GM18505 (cell line): ENCODE data around the gene TRPM6.

Experiments
- ATAC-seq: cut with Tn5 transposase; IDR thresholded peaks from one replicate; pipeline ENCODE4 v1.9.1; 2021; ENCODE audit not compliant: unreplicated experiment
- POLR2A ChIP-seq: IDR thresholded peaks from 4 replicates; pipeline ENCODE4 v1.6.1; 2011; ENCODE audit warnings: borderline replicate concordance; ENCODE audit not compliant: insufficient read depth, insufficient read length; ENCODE audit errors: extremely low read depth

The TRPM6 gene

DNA sequence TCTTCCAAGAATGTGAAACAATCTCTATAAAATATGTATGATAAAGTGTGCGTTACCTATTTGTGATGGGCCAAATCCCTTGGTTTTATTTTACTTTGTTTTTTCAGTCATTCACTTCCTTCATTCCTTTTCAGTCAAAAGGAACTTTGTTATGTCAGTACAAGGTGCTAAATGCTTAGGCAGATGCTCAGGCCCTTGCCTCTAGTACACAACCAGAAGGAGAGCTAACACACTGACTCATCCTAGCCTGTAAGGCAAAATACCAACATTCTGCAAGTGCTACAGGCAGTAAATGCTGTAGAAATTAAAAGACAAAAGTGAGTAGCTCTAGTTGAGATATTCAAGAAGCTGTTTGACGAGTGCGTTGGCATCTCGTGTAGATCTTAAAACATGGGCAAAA, 49.4 kb downstream of the TRPM6 start:
- no peak for ATAC-seq
- TF ChIP-seq POLR2A: no peak

DNA sequence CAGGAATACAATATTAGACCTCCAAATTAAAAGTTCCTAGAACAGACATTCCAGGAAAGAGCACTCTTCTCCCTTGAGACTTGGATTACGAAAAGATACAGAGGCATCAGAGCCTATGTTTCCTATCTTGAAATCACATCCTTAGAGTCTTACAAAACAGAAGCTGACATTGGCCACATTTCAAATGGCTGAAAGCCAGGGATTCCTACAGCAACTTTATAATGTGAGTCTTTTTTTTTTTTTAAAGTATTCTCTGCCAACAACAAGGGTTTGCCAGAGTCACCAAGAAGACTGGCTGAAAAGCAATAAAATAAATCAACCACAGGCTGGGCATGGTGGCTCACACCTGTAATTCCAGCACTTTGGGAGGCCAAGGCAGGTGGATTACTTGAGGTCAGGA, 63.1 kb downstream of the TRPM6 start:
- no peak for TF ChIP-seq POLR2A
- ATAC-seq: no peak

DNA sequence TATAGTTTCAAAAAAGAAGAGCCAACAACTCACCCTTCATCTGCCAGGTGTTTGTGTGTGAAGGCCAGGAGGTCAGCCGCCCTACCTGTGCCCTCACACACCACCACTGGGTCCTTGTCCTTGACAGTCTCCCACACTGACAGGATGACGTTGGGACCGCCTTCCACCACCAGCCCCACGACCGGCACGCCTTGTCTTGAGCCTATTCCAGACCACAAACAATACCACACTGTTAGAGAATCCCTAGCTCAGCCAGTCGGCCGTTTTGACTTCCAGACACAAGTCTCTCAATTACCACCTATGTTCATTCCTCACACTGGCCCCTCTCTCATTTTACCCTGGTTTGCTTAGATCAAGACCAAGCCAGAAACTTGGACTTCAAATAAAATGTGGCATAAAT, 66.1 kb downstream of the TRPM6 start:
- ATAC-seq: no peak
- no peak for TF ChIP-seq POLR2A

DNA sequence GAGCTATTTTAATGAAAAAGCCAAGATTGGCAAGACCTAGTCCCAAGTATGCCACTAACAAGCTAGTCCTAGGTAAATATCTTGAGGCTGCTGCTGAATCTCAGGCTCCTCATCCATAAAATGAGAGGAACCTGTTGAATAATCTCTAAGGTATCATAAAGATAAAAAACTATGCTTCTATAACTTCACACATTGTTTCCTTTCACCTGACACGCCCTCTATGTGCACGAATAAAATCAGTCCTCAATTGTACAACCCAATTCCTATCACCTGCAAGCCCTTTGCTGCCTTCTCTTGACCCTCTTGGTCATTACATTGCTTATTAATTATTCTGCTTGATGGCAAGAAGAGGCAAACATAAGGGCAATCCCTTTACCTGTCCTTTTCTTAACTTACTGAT, 69.9 kb downstream of the TRPM6 start:
- no peak for TF ChIP-seq POLR2A
- no peak for ATAC-seq

DNA sequence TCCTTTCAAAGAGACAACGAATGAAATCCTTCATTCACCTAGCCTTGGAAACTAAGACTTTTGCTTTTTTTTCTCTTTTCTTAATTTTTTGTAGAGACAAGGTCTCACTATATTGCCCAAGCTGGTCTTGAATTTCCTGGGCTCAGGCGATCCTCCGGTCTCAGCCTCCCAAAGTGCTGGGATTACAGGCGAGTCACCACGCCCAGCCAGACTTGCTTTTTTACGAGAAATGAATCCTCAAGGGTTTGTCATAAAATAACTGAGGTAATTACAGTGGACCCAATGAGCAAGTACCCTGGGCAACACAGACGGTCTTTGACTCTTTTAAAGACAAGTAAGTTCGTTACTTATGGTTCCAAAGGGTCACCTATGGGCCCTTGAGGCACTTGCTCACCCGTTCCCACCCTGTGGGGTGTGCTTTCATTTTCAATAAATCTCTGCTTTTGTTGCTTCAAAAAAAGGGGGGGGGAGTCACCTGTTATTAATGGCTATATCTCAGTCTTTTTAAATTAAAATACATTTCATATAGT, 70.4 kb downstream of the TRPM6 start:
- no peak for TF ChIP-seq POLR2A
- no peak for ATAC-seq

DNA sequence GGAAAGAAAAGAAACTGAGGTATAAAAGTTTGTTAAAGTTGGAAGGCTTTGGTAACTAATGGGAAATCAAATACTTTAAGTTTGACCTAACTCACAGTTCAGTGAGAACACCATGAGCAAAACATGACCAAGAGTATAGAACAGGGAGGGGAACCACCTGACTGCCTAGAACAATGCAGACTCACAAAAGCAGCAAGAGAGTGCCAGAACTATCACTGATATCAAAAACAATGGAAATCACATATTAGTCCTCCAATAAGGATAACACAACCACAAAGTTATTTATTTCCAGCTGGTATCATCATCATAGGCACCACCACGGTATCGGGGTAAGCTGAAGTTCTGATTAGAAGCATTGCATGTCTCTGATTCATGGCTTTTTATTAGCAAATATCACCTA, 77.5 kb downstream of the TRPM6 start:
- no peak for TF ChIP-seq POLR2A
- no peak for ATAC-seq

DNA sequence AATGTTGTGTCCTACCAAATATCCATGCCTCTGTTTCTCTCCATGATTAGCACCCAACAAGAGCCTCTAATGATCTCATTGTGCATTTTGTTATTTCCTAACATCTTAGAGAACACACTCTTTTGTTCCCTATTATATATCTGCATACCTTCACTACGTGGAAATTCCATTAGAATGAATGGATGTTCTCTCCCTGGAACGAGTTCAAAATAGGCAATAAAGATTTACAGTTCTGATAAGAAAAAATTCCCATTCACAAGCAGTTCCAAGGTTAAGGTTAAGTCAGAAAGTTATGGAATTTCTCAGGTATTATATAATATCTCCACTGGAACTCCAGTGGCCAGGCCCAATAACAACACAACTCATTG, 83.7 kb downstream of the TRPM6 start:
- no peak for ATAC-seq
- TF ChIP-seq POLR2A: no peak

DNA sequence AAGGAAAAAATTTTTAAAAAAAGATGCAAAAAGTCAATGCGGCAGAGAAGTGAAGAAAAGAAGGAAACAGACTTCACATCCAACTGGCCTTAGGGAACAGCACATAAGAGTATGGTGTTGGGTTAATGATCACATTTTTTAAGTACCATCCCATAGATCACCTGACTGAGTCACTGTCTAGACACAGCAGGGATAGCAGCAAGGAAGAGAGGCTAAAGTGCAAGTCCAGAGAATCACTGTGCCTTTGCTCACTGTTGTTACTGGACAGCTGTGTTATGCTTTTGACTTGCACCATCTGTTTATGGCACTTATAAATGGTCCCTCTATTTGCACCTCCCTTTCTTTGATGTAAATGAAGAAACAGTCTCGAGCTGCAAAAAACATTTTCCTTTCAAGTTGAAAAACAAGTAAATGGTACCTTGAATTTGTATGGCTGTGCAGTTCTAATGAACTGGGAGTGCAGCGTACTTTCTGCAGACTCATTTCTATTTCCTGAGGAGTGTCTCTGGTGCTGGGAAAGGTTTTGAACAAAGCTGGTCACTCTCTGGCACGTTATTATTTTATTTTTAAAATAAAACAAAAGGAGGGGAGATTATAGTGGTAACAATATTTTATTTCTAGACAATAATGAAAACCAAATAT, 84.2 kb downstream of the TRPM6 start:
- TF ChIP-seq POLR2A: no peak
- ATAC-seq: no peak

DNA sequence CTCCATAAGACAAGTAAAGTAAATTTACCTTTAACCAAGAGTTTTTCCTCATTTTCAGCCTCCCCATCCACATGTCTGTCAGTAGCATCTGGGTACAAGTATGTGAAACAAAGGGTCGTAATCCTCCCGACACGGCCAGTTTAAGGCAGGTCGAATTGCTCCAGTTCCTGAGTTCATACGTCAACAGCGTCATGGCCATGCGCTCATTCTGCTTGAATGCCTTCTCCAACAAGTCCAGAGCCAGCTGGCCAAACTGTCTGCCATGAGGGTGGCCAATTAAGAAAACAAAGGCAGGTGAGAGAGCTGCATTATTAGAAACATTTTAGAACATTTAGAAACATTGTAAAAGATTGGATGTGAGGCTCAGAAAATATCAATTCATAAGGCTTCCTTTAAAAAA, 87.5 kb downstream of the TRPM6 start:
- no peak for ATAC-seq
- no peak for TF ChIP-seq POLR2A

DNA sequence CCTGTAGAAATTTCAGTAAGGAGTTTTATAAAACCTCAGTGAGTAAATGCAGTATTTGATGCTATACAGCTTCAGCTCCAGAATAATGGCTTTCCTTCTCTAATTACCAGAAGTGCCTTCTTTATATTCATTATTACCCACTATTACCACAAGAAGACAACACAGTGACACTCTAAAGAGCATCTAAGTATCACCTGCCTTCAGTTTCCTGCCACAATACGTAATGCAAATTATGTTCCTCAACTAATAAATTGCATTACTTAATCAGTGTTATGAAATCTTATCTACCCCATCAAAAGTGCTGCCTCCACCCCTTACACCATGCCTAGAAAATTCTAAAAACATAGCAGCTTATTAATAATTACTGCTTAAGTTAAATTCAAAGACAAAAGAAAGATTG, 91.9 kb downstream of the TRPM6 start:
- ATAC-seq: no peak
- TF ChIP-seq POLR2A: no peak

DNA sequence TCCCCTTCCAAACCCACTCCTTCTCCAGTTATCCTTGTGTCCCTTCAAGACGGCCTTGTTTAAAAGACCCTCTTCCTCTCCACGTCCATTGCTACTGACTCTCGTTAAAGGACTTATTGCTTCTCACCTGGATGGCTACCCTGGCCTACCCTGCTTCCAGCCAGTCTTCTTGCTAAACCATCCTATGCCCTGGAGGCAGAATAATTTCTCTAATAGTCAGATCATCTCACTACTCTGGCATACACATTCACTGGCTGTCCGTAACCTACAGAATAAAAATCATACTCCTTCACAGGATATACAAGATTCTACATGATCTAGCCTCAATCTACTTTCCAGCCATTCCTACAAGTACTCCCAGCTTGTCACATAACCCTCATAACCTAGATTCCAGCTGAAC, 92.6 kb downstream of the TRPM6 start:
- TF ChIP-seq POLR2A: no peak
- ATAC-seq: no peak

DNA sequence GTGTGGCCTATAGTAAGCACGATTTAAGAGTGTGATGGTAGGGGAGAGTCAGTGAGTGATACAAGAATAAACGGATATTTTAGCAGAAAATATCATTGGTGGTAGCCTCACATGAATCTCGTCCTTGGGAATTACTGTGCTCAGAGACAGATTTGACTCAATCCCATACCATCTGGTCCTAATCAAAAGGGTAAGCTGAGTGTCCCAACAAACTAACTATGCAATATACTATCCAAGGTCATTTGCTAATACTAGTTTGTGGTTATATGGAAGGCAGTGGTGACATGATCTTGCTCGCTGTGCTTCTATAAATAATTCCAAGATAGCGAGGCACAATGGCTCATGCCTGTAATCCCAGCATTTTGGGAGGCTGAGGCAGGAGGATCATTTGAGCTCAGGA, 103.2 kb downstream of the TRPM6 start:
- ATAC-seq: no peak
- TF ChIP-seq POLR2A: no peak

DNA sequence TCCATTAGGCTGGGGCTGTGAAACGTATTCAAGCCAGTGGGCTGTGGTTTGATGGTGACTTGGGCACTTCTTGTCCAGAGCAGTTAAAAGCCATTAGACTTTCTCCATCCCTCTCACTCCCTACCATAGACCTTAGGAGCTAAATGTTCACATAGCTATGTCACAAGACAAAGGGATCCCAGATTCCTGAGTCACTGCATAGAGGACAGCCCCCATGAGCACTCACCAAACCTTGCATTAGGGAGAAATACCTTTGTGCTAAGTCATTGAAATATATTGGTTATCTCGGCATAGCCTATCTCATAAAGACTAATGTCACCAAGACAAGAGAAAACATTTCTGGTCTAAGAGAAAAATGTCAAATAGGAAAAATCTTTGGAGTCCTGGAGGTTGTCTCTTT, 104.3 kb downstream of the TRPM6 start:
- no peak for ATAC-seq
- TF ChIP-seq POLR2A: no peak

DNA sequence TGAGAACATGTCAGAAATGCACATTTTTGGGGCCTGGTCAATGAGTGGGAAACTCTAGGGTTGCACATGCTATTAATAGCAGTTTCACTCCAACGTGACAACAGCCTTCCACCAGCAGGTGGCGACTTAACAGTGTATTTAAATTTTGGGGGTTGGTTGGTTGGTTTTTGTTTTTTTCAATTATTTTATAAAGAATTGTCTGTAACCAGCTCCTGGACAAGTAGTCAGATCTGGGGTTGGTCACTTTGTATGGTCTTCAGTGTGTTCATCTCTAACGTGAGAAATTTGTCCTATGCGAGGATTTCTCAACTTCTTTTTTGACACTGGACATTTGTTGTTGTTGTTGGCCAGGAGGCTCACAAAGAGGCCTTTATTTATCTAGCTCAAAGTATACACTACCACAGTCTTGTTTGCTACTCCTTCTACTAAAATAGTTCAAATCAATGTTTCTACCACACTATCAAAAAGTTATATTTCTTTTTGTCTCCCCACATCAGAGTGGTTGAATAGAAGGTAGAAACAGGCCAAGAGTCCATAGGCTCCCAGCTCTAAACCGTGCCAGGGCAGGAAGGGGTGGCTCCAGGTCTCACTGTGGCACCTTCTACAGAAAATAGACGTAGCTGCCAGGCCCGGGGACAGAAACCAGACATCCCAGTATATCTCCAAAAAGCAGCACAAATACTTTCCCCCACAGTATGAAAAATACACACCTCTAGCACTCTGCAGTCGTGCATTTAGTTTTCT, 110.4 kb downstream of the TRPM6 start:
- peak; percentile 57 for ATAC-seq

More for the DNA sequence above, 110.4 kb downstream of the TRPM6 start:
- TF ChIP-seq POLR2A: no peak
